Activated naive CD4-positive, alpha-beta T cell (primary cell): ENCODE measurements around the gene KLF9.

Experiments
- DNase-seq, 4 experiments: peaks; one replicate each; lab custom pipeline; 2025; lab: John Stamatoyannopoulos, UW

KLF9 gene

DNA sequence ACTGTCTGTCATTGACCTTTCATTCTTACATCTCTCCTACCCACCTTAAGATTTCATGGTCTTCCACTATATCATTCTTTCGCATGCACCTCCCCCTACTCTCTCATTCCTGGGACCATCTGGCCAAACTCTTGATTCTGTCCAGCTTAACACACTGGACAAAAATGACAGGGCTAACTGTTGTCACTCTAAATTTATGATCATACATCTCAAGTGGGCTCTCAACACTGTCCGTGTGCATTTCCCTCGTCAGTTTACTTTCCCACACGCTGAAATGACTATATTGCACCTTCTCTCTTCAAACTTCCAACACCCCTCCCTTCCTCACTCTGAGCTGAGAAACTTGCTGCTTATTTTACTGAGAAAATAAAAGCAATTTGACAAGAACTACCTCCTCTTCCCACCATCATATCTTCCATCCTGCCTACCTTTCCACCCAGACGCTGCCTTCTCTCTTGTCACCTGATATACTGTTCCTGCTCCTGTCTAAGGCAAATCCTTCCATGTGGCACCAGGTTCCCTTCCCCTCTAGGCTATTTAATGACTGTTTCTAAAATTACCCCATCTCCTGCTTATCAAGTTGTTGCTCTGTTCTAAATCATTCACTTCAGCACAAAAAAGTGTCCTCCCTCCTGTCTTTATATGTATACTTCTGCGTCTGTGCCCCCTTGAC is 8.1 kb upstream of the KLF9 start:
- DNase-seq = no peak

GRCh38 chr9:70421272-70422180 is 7.1 kb upstream of the KLF9 start:
- no peak for DNase-seq

- peak; percentile 32 to 66 (median 50) for DNase-seq
These were observed 6.2 kb upstream of the KLF9 start for GRCh38 chr9:70420441-70421271.

DNA sequence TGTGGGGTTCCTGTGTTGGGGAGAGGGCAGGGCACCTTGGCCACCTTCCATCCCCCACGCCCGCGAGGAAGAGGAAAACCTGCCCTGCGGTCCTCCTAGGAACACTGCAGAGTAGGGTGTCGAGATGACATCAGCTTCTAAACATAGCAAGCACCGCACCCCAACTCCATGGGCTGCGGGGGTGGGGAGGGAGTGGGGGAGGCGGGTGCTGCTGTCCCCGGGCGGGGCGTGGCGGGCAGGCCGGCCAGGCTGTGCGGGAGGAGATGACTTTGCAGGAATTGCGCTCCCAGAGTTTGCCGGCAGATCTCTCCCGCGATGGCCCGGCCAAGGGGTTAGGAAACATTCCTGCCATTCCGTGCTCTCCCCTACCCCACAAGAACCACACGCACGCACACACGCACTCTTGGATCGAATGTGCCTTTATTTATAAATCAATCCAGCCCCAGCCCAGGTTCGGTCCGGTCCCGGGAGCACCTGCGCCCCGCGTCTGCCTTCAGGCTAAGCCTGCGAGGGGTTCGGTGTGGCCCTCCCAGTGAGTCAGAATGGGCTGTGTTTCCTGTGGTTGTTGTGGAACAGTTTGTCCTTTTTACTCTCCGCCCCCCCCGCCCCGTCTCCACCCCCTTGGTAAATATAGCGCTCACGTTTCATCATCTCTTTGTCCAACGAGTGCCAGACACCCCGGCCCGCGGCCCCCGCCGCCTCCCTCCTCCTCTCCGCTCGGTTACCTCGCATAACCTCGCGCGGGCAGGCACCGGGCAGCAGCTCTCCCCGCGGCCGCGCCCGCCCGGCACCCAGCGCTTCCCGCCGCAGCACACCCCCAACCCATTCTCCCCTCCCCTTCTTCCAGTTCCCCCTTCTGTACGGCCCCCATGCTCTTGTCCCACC is 5.3 kb upstream of the KLF9 start:
- peak; percentile 70 to 86 (median 78) for DNase-seq

- peak; percentile 67 to 81 (median 72) for DNase-seq
These were observed 4.5 kb upstream of the KLF9 start for GRCh38 chr9:70418822-70419555.

GRCh38 chr9:70415476-70415875 is 1.0 kb upstream of the KLF9 start:
- no peak for DNase-seq

DNA sequence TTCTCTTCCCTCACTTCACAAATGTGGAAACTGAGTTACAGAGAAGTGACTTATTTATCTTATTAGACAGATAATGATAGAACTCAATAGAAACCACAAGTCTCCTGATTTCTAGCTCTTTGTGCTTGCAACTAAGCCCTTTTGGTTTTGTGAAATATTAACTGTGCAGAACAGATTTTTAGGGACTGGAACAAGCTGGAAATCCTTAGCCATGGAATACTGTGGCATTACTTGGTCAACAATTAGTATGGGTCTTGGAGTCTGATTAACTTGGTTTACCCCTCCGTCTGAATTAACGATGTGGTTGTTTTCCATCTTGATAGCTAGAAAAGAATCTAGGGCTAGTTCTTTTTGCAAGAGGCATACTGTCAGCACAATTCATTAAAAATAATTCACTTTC is 584 bp upstream of the KLF9 start:
- DNase-seq = no peak

GRCh38 chr9:70413464-70413798 is 1.0 kb downstream of the KLF9 start:
- DNase-seq = peak in 2 of 4 experiments; percentile 50 to 78

- peak; percentile 26 to 37 (median 32) for DNase-seq
These were observed 1.5 kb downstream of the KLF9 start for GRCh38 chr9:70412832-70413463.

DNA sequence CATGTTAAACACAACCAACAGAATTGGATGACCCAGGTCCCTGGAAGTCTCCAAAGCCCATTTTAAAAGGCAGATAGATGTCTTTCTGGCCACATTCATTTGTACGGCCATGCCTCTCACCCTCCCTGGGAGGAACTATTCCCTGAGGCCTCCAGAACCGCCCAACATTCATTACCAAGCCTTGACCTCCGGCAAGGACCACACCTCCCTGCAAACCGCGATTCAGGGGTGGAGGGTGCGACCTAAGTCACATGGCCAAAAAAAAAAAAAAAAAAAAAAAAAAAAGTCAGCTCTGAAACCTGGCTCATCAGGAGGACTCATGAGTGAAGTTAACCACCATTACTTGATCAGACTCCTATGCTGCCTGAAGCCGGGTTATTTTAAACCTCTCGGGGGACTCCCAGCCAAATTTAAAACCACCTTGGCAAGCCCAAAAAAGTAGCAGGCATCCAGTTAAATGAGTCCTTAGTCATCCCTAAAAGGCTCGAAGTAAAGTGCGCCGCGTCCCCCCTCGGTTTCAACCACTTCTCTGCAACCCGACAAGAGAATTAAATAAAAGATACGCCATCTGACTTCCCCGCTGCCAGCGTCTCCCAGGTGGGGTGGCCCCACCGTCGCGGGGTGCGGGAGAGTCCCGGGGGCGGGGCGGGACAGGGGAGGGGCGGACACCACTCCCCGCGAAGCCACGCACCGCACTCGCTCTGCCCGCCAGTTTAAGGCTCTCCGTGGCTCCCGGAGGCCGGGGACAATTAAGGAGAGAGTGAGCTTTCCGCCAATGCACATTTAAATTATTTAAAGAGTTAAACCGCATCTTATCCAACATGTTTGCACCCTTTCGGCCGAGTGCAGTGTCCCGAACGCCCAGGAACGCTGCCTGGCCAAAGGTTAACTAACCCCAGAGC is 2.3 kb downstream of the KLF9 start:
- peak; percentile 38 to 49 (median 43) for DNase-seq

- peak in 1 of 4 experiments; percentile 8 for DNase-seq
These were observed 3.1 kb downstream of the KLF9 start for GRCh38 chr9:70411121-70411929.

GRCh38 chr9:70410368-70410767 is 4.1 kb downstream of the KLF9 start:
- DNase-seq = no peak

DNA sequence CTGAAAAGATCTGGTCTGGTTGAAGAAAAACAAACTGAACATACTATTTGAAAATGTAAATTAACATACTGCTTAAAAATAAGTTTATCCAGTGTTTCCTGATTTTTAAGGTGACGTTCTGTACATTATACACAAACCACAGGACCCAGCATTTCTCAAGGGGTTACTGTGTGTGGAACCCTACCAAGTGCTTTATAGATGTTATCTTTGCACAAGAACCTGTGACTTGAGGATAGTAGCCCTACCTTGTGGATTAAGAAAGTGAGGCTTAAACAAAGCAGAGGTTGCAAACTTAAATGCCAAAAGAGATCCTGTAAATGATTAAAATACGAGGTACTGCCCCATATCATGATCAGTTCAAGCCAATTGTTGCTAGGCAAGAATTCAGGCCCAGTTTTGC is 4.7 kb downstream of the KLF9 start:
- DNase-seq = no peak

DNA sequence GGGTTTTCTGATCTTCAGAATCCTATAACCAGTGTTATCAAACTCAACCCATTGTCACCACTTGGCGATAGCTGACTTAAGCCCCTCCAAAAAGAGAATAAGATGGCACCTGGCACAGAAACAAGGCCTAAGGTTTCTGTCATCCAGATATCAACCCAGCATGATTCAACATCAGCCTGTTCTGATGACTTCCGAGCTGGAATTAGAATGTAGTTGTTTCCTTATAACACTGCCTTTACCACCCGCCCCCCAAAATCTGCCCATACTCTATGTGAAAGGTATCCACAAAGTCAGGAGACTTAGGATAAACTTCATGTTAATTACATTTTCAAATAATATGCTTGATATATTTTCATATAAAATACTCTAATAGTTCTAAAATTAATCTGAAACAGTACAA is 5.2 kb downstream of the KLF9 start:
- no peak for DNase-seq

DNA sequence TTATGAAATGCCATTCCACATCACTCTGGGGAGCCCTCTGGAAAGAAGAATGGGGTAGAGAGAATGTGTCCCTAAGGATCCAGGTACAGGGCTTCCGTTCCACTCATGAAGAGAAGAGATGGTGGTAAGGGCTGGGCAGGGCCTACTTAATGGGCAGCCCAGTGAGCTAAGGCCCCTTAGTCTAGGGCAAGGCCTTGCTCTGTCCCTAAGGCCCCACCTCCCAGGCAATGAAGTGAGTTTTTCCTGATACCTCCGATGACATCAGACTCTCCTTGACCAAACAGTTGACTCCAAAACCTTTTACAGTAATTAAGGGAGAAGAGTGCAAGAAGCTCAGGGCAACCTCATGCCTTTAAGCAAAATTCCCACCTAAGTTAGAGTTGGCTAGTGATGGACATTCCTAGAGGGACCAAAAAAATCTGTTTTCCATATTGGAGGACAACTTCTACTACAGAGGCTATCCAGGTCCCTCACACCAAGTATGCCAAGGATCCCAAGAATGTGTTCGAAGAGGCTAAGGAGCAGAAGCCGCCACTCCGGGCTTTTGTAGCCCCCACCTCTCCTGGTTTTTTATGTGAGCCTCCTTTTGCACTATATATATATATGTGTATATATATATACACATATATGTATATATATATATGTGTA is 5.9 kb downstream of the KLF9 start:
- DNase-seq = no peak

- DNase-seq = no peak
These were observed 7.4 kb downstream of the KLF9 start for GRCh38 chr9:70407081-70407503.

- DNase-seq = no peak
These were observed 8.0 kb downstream of the KLF9 start for GRCh38 chr9:70406434-70406862.
